Measurements from ENCODE around the gene NATD1.

The NATD1 gene

GRCh38 chr17:21242026-21242697 lies 11.0 kb downstream of the NATD1 start:
- H3K79me2 ChIP-seq = no peaks in the 10 kb centered on the region

DNA sequence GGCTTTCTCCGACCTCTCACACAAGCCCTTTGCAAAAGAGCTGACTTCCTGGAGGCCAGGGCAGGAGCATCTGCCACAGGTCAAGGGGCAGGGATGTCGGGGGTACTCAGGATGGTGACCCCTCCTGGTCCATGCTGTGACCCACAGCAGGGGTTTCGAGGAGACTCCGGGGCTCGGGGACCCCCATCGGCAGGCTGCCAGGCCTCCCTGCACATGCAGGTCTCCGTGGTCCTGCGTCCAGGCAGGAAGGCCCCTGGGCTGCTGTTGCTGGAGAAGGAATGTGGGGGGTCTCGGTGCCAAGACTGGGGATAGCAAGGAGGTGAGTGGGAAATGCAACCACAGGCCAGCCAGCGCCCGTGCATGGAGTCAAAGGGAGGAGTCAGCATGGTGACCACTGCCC lies 11.6 kb downstream of the NATD1 start:
- TF ChIP-seq, protein P1, sequence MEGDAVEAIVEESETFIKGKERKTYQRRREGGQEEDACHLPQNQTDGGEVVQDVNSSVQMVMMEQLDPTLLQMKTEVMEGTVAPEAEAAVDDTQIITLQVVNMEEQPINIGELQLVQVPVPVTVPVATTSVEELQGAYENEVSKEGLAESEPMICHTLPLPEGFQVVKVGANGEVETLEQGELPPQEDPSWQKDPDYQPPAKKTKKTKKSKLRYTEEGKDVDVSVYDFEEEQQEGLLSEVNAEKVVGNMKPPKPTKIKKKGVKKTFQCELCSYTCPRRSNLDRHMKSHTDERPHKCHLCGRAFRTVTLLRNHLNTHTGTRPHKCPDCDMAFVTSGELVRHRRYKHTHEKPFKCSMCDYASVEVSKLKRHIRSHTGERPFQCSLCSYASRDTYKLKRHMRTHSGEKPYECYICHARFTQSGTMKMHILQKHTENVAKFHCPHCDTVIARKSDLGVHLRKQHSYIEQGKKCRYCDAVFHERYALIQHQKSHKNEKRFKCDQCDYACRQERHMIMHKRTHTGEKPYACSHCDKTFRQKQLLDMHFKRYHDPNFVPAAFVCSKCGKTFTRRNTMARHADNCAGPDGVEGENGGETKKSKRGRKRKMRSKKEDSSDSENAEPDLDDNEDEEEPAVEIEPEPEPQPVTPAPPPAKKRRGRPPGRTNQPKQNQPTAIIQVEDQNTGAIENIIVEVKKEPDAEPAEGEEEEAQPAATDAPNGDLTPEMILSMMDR (IDR thresholded peaks at IDR 0.05) = no peak
- no peak overlapping the region for H2AFZ ChIP-seq
- H3K79me2 ChIP-seq = no peaks in the 10 kb centered on the region
- no peaks in the 10 kb centered on the region for H3K9me3 ChIP-seq (ENCODE audit: control insufficient read depth, low read length)
- no peak overlapping the region for H3K27ac ChIP-seq
- H3K36me3 ChIP-seq (ENCODE audit: control insufficient read depth, insufficient read depth, low read length) = no peaks in the 10 kb centered on the region
- H3K4me3 ChIP-seq (ENCODE audit: low read depth, low read length) = no peak overlapping the region
- no peaks in the 10 kb centered on the region for H3K4me1 ChIP-seq
- H3K27me3 ChIP-seq (ENCODE audit: control insufficient read depth, insufficient read depth, low read length) = no peaks in the 10 kb centered on the region
- H3K4me2 ChIP-seq (ENCODE audit: low read length) = no peak overlapping the region
- no peak overlapping the region for H3K9ac ChIP-seq

More at GRCh38 chr17:21242026-21242697, 11.0 kb downstream of the NATD1 start:
- no peaks in the 10 kb centered on the region for H3K4me1 ChIP-seq
- no peak overlapping the region for H3K4me2 ChIP-seq (ENCODE audit: low read length)
- no peak overlapping the region for H3K27ac ChIP-seq
- no peak overlapping the region for H3K9ac ChIP-seq
- no peaks in the 10 kb centered on the region for H3K36me3 ChIP-seq (ENCODE audit: control insufficient read depth, insufficient read depth, low read length)
- TF ChIP-seq, protein P1 (IDR thresholded peaks at IDR 0.05) = no peak
- H3K27me3 ChIP-seq (ENCODE audit: control insufficient read depth, insufficient read depth, low read length) = no peaks in the 10 kb centered on the region
- H3K4me3 ChIP-seq (ENCODE audit: low read depth, low read length) = no peak overlapping the region
- H3K9me3 ChIP-seq (ENCODE audit: control insufficient read depth, low read length) = no peaks in the 10 kb centered on the region
- no peak overlapping the region for H2AFZ ChIP-seq

- TF ChIP-seq, protein P1 (IDR thresholded peaks at IDR 0.05) = no peak
- no peaks in the 10 kb centered on the region for H3K36me3 ChIP-seq (ENCODE audit: control insufficient read depth, insufficient read depth, low read length)
Measured at GRCh38 chr17:21240369-21241055, 12.7 kb downstream of the NATD1 start.

DNA sequence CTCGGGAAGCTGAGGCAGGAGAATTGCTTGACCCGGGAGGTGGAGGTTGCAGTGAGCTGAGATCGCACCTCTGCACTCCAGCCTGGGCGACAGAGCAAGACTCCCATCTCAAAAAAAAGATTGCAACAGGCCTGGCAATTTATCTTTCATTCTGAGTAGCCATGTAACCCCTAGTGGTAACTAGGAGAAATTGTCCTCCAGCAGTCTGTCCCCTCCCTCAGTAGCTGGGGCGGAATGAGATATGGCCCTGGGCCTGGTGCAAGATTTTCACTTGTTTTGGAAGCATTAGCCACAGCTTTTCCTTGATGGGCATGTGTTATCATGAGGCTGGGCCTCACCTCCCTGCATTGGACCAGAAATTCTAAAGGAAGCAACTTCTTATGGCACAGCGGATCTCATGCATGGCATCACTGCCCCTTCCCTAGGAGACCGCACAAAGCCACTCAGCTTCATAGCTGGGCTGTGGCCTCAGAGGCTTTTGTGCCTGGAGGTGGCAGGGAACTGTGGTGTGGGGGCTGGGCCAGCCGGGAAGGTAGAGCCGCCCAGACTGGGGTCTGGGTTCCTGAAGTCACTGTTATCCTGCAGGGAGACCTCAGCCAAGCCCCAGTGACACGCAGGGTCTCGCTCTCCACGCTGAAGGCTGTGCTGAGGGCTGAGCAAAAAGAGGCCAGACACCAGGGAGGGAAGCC lies 13.4 kb downstream of the NATD1 start:
- no peak overlapping the region for H2AFZ ChIP-seq
- no peak overlapping the region for H3K27ac ChIP-seq
- no peaks in the 10 kb centered on the region for H3K4me1 ChIP-seq
- no peak overlapping the region for H3K4me2 ChIP-seq (ENCODE audit: low read length)
- H3K9me3 ChIP-seq (ENCODE audit: control insufficient read depth, low read length) = no peaks in the 10 kb centered on the region
- H3K36me3 ChIP-seq (ENCODE audit: control insufficient read depth, insufficient read depth, low read length) = no peaks in the 10 kb centered on the region
- no peaks in the 10 kb centered on the region for H3K27me3 ChIP-seq (ENCODE audit: control insufficient read depth, insufficient read depth, low read length)
- H3K79me2 ChIP-seq = no peaks in the 10 kb centered on the region
- no peak overlapping the region for H3K9ac ChIP-seq
- TF ChIP-seq, protein P1 (IDR thresholded peaks at IDR 0.05) = peak; percentile 32
- H3K4me3 ChIP-seq (ENCODE audit: low read depth, low read length) = no peak overlapping the region

More at GRCh38 chr17:21240369-21241055, 12.7 kb downstream of the NATD1 start:
- Histone ChIP-seq H3K9ac (no peak overlapping the region), H3K27me3 (ENCODE audit: control insufficient read depth, insufficient read depth, low read length) (no peaks in the 10 kb centered on the region), H3K4me2 (ENCODE audit: low read length) (no peak overlapping the region), H3K4me1 (no peaks in the 10 kb centered on the region), H3K4me3 (ENCODE audit: low read depth, low read length) (no peak overlapping the region), H3K27ac (no peak overlapping the region), H2AFZ (no peak overlapping the region), H3K79me2 (no peaks in the 10 kb centered on the region), H3K9me3 (ENCODE audit: control insufficient read depth, low read length) (no peaks in the 10 kb centered on the region)

All from parathyroid adenoma (tissue), 2 donors.